ENCODE measurements around the gene COX7A2L.
"Not testable (repeated sequence)": the region's sequence is repeated elsewhere in the genome, so short reads cannot be mapped to it uniquely, and the experiment has no call there.

Gene COX7A2L

GRCh38 chr2:42339191-42339912 lies 21.7 kb downstream of the COX7A2L start:
- no peak for DNase-seq (ENCODE audit: low read depth)

- no peak for DNase-seq (ENCODE audit: low read depth)
Observed at GRCh38 chr2:42338567-42339190, 22.3 kb downstream of the COX7A2L start.

GRCh38 chr2:42337846-42338566 lies 23.0 kb downstream of the COX7A2L start:
- no peak for DNase-seq (ENCODE audit: low read depth)

GRCh38 chr2:42337356-42337820 lies 23.6 kb downstream of the COX7A2L start:
- DNase-seq (ENCODE audit: low read depth) = no peak

GRCh38 chr2:42336361-42336965 lies 24.6 kb downstream of the COX7A2L start:
- DNase-seq (ENCODE audit: low read depth) = no peak

- DNase-seq (ENCODE audit: low read depth) = no peak
Observed at GRCh38 chr2:42335514-42336104, 25.4 kb downstream of the COX7A2L start.

GRCh38 chr2:42334865-42335264 lies 26.2 kb downstream of the COX7A2L start:
- DNase-seq (ENCODE audit: low read depth) = not testable (repeated sequence)

GRCh38 chr2:42334220-42334619 lies 26.8 kb downstream of the COX7A2L start:
- DNase-seq (ENCODE audit: low read depth) = no peak

- no peak for DNase-seq (ENCODE audit: low read depth)
Observed at GRCh38 chr2:42333579-42333978, 27.4 kb downstream of the COX7A2L start.

GRCh38 chr2:42332575-42332974 lies 28.4 kb downstream of the COX7A2L start:
- no peak for DNase-seq (ENCODE audit: low read depth)

- DNase-seq (ENCODE audit: low read depth) = no peak
Observed at GRCh38 chr2:42331569-42332284, 29.3 kb downstream of the COX7A2L start.

GRCh38 chr2:42329736-42330135 lies 31.3 kb downstream of the COX7A2L start:
- DNase-seq (ENCODE audit: low read depth) = no peak

GRCh38 chr2:42328923-42329322 lies 32.1 kb downstream of the COX7A2L start:
- DNase-seq (ENCODE audit: low read depth) = no peak

- no peak for DNase-seq (ENCODE audit: low read depth)
Observed at GRCh38 chr2:42328148-42328833, 32.7 kb downstream of the COX7A2L start.

GRCh38 chr2:42327125-42327524 lies 33.9 kb downstream of the COX7A2L start:
- no peak for DNase-seq (ENCODE audit: low read depth)

- no peak for DNase-seq (ENCODE audit: low read depth)
Observed at GRCh38 chr2:42325609-42326008, 35.4 kb downstream of the COX7A2L start.

GRCh38 chr2:42324949-42325348 lies 36.1 kb downstream of the COX7A2L start:
- DNase-seq (ENCODE audit: low read depth) = no peak

GRCh38 chr2:42324244-42324643 lies 36.8 kb downstream of the COX7A2L start:
- DNase-seq (ENCODE audit: low read depth) = no peak

- DNase-seq (ENCODE audit: low read depth) = no peak
Observed at GRCh38 chr2:42321452-42322064, 39.5 kb downstream of the COX7A2L start.

GRCh38 chr2:42319265-42319664 lies 41.8 kb downstream of the COX7A2L start:
- DNase-seq (ENCODE audit: low read depth) = no peak
